Measurements from ENCODE around the gene EEFSEC.
A peak's percentile ranks its signal among the peaks of the same experiment; 100 is the strongest.

Gene EEFSEC

DNA sequence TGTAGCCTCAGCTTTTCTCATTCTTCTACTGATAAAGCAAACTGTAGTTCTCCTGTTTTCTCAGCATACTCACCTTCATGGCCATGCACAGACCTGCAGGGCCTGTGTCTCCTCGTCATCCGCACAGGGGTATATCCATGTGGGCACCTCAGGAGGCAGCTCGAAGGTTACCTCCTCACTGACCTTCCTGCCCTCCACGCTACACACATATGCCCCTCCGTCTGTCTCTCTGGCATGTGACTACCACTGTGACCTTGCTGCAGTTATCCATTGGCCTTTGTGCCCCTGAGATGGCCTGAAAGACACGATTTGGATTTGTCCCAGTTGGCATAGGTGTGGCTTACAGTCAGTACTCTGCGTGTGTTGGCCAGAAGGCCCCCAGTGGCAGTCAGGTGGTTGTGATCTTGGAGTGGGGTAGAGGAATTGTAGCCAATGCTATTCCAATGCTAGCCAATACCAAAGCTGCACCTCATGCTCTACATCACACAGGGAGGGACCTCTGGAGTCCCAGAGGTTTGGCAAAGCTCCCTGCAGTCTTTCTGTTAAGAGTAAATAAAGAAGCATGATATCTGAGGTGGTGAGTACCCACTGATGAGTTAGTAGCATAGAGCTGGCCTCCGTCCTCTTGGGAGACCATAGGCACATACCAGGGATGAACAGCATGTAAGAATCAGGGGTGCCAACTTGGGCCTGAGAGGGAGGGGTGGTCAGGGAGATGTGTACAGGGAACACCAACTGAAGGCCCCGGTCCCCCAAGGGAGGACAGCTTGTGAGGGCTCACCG lies 143.4 kb downstream of the EEFSEC start:
- no peak for DNase-seq

DNA sequence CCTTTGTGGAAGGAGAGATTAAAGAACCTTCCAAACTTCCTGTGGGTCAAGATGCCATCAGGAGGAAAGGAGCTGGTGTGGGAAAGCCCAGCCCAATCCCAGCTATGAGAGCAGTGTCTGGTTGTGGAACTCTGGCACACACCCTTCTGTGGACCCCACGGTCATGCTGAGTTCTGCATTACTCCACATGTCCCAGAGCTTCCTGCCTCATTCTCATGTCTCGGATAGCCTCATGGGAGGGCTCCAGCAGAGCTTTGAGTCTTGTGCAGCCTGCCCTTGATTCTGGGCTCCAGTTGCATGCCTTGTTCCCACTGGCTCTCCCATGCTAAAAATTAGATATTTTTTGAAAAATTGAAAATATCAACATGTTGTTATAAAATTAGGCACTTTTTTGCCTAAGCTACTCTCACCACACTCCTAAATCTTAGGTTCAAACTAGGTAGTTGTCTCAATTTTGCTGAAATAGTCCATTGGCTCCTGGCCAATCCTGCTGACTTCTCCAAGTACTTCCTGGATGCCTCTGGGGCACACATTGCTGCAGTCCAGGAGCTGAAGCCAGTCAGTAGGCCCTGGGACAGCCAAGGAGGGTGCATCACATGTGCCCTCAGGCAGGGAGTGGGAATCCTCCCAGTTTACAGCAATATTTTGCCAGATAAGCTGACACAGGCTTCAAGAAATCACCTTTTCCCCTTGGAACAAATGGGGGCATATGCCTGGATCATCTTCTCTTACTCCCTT lies 144.3 kb downstream of the EEFSEC start:
- DNase-seq, result no peak

- no peak for DNase-seq
Observed at GRCh38 chr3:128301186-128302023, 148.1 kb downstream of the EEFSEC start.

DNA sequence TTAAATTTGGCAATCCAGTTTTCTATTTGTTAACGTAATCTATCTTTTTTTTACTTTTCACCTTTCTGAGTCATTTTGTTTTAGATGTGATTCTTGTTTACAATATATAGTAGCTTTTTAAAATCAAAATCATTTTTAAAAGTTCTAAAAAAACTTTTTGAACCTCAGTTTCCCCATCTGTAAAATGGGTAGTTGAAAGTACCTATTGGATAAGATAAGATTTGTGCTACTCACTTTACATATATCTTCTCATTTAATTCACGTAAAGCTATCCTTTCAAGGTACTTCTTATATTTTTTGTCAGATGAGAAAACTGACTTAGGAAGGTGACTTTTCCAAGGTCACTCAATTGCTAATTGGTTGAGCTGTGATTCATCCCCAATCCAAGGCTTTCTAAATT lies 153.2 kb downstream of the EEFSEC start:
- no peak for DNase-seq

- no peak for DNase-seq
Observed at GRCh38 chr3:128307029-128307633, 153.8 kb downstream of the EEFSEC start.

DNA sequence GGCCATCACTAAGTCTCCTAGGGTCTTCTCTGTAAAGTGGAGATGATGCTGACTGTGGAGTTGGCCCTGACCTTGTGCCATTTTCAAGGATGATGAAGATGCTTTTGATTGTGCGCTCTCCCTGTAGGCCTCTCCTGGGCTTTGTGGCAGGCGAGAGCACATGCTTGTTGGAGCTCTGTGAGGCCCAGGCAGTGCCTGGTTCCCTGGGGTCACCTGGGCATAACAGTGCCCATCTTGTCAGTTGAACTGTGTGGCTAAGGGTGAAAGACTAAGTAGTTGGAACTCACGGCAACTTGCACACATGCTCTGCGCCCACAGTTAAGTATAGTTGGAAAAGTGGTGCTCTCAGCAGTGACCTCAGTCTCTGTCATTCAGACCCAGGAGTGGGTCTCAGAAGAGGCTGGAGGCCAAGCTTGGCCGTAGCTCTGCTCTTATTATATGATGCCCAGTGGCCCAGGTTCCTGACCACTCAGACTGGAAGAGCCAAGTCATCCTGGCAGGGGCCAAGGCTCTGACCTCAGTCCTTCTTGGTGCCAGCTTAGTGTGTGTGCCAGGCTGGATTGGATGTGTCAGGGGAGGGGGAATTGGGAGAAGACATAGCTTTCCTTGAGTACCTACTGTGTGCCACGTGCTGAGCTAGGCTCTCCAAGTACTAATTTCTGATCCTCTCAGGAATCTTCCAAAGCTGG lies 154.6 kb downstream of the EEFSEC start:
- no peak for DNase-seq

GRCh38 chr3:128309026-128309425 lies 155.7 kb downstream of the EEFSEC start:
- no peak for DNase-seq

GRCh38 chr3:128310286-128311058 lies 157.2 kb downstream of the EEFSEC start:
- no peak for DNase-seq

DNA sequence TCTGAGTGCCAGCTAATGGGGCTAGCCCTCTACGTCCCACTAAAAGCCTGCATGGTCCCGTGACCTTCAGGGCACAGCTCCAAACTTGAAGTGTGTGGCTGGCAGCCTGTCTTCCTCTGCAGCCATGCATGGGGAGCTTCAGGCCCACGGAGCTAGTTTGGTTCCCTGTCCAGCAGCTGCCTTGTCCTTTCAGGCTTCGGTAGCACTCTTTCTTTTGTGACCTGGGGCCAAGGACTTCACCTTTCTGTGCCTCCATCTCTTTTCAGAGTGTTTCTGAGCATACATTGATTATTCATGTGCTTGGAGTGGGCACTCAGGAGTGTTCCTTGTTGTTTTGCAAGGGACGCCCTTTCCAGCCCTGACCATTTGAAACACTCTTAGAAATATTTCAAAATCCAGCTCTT lies 158.2 kb downstream of the EEFSEC start:
- DNase-seq, result no peak

DNA sequence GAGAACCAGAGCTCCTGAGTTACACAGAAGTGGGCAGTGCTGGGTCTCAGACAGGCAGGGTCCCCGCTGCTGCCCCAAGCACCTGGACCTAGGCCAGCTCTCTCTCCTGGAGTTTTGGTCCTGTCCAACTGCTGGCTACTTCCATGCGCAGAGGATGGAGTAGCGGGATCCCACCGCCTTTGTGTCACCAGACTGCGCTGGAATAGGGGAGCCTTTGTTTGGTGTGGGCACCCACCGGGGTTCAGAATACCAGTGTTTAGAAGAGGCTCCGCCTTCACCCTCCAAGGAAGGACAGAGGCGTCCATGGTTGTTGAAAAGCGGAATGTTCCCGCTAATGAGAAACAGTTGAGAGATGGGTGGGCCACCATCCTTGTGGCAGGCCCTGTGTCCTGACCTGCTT lies 159.0 kb downstream of the EEFSEC start:
- DNase-seq, result no peak

- no peak for DNase-seq
Observed at GRCh38 chr3:128313071-128313725, 159.9 kb downstream of the EEFSEC start.

DNA sequence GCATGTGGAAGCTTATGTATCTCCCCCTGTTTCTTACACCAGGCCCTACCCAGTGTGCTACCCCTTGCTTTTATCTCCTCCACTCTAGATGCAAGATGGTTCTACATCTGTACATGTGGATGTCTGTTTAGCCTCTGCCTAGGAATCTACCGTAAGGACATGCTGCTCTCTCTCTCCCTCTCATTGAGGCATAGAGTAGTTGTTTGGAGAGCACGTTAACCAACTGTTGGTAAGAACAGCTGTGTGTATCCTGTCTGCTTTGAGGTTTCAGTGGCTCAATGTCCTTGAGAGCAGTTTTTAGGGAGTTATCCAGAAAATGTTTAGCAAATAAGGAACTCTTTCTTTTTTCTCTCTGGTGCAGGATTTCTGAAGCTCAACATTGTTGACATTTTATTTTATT lies 160.7 kb downstream of the EEFSEC start:
- no peak for DNase-seq

- no peak for DNase-seq
Observed at GRCh38 chr3:128315313-128315712, 162.0 kb downstream of the EEFSEC start.

DNA sequence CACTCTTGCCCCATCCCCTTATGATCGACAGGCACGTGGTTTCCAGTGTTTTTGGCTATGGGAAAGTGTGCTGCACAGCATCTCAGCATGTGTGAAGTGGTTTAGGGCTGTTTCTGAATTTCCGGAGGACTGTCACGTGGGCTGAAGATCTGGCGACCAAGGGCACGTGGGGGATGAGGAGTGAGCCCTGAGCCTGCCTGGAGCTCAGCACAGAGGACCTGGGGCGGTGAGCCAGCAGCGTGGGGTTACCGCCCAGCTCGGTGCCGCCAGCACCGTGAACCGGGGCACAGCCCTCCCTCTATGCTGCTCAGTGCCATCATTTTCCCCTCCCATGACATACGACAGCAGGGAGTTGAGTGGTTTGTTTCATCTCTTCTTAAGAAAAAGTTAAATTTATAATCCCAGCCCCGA lies 163.2 kb downstream of the EEFSEC start:
- peak; percentile 57 for DNase-seq

GRCh38 chr3:128317101-128317697 lies 163.9 kb downstream of the EEFSEC start:
- no peak for DNase-seq

- no peak for DNase-seq
Observed at GRCh38 chr3:128317698-128318231, 164.5 kb downstream of the EEFSEC start.

- no peak for DNase-seq
Observed at GRCh38 chr3:128318275-128318941, 165.1 kb downstream of the EEFSEC start.

GRCh38 chr3:128319107-128319506 lies 165.8 kb downstream of the EEFSEC start:
- DNase-seq, result no peak

DNA sequence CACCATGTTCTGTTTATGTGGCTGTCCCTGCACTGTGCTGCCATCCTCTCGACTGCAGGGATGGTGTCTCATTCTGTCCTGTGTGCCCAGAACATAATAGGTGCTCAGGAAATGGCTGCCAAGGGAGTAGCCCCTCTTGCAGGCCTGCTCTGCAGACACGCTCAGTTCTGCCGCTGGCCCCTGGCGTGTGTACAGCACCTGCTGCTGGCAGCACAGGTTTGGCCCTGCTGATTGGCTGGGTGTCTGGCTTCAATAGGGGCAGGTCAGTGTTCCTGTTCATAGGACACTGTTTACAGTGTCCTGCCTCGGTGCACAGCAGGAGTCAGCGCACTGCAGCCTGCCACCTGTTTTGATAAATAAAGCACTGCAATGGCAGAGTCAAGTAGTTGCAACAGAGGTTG lies 166.5 kb downstream of the EEFSEC start:
- no peak for DNase-seq
